ENCODE results near the gene PLOD1. TPM values are rescaled to one million over a fixed set of nuclear protein-coding genes. Genes with fewer than 3 reads are reported as not detected.

The PLOD1 gene
- total RNA-seq, 1 donor from 2014 or later = 110 TPM

DNA sequence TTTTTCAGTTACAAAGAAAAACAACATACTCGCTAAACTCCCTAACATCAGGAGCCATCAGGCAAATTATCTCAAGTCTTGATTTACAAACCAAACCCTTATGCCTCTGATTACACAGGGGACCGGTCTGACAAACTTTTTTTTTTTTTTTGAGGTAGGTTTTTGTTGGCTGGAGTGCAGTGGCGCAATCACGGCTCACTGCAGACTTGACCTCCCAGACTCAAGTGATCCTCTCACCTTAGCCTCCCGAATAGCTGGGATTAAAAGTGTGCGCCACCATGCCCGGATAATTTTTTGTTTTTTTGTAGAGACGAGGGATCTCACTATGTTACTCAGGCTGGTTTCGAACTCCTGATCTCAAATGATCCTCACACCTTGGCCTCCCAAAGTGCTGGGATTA, 81.0 kb downstream of the PLOD1 start:
- peaks cover 13% of the 10 kb centered on the region for H3K4me1 Mint-ChIP-seq (ENCODE audit: unreplicated experiment)
- peaks cover 8% of the 10 kb centered on the region for H3K36me3 Mint-ChIP-seq
- no peak overlapping the region for H3K27ac Mint-ChIP-seq
- H3K27me3 Mint-ChIP-seq = no peaks in the 10 kb centered on the region
- no peaks in the 10 kb centered on the region for H3K9me3 Mint-ChIP-seq
- no peak overlapping the region for H3K4me3 Mint-ChIP-seq
- no peak for DNase-seq (ENCODE audit: extremely low spot score, unreplicated experiment)
- TF ChIP-seq CTCF (conservative IDR thresholded peaks at IDR 0.05) = no peak

DNA sequence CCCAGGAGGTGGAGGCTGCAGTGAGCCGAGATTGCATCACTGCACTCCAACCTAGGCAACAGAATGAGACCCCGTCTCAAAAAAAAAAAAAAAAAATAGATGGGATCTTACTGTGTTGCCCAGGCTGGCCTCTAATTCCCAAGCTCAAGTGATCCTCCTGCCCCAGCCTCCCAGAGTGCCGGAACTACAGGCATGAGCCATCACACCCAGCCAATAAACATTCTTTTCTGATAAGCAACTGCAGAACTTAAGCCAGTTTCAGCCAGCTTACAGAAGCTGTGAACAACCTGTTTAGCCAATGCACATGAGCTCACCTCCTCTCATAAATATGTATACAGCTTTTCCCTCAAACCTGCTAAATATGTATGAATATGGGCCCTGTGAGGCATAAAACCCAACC, 81.7 kb downstream of the PLOD1 start:
- no peak for TF ChIP-seq CTCF (conservative IDR thresholded peaks at IDR 0.05)
- H3K36me3 Mint-ChIP-seq = peaks cover 8% of the 10 kb centered on the region
- no peaks in the 10 kb centered on the region for H3K9me3 Mint-ChIP-seq
- DNase-seq (ENCODE audit: extremely low spot score, unreplicated experiment) = no peak
- H3K27ac Mint-ChIP-seq = no peak overlapping the region
- no peaks in the 10 kb centered on the region for H3K27me3 Mint-ChIP-seq
- no peak overlapping the region for H3K4me3 Mint-ChIP-seq
- peaks cover 13% of the 10 kb centered on the region for H3K4me1 Mint-ChIP-seq (ENCODE audit: unreplicated experiment)

DNA sequence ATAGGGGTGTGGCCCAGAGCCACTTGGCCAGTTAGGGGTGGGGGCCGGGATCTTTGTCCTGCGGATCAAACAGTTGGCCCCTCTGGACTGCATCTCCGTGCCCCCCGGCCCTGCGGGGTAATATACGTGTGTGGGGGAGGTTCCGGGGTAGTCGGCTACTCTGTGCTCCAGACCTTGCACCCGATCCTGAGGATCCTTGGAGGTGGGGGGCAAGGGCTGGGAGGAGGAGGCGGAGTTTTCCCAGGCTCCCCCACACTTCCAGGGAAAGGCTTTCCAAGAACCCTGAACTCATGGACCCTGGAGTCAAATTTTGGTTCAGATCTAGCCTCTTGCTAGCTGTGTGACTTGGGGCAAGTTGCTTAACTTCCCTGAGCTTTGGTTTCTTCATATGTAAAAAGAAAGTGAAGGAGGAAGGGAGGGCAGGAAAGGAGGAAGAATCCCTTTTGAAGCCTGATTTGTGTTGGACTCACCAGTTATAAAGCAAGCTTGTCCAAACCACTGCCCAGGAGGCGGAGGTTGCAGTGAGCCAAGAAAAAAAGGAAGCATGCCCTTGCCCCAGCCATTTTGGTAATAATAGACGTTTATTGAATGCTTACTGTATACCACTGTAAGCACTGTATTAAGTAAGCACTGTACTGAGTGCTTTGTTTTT, 85.5 kb downstream of the PLOD1 start:
- Mint-ChIP-seq H3K27ac (peak overlapping the region; percentile 91), H3K36me3 (peaks cover 7% of the 10 kb centered on the region), H3K4me3 (peak overlapping the region; percentile 90), H3K4me1 (ENCODE audit: unreplicated experiment) (peaks cover 5% of the 10 kb centered on the region), H3K27me3 (no peaks in the 10 kb centered on the region), H3K9me3 (no peaks in the 10 kb centered on the region)
- DNase-seq (ENCODE audit: extremely low spot score, unreplicated experiment) = no peak
- TF ChIP-seq CTCF (conservative IDR thresholded peaks at IDR 0.05) = no peak

- TF ChIP-seq CTCF (conservative IDR thresholded peaks at IDR 0.05) = no peak
- no peak for DNase-seq (ENCODE audit: extremely low spot score, unreplicated experiment)
- Mint-ChIP-seq H3K27me3 (no peaks in the 10 kb centered on the region), H3K9me3 (no peaks in the 10 kb centered on the region), H3K27ac (no peak overlapping the region), H3K36me3 (peaks cover 13% of the 10 kb centered on the region), H3K4me3 (no peak overlapping the region), H3K4me1 (ENCODE audit: unreplicated experiment) (peaks cover 5% of the 10 kb centered on the region)
Observed at GRCh38 chr1:12021616-12022015, 87.1 kb downstream of the PLOD1 start.

GRCh38 chr1:12022036-12022435, 87.5 kb downstream of the PLOD1 start:
- Mint-ChIP-seq H3K27me3 (no peaks in the 10 kb centered on the region), H3K4me3 (no peak overlapping the region), H3K36me3 (peaks cover 15% of the 10 kb centered on the region), H3K27ac (no peak overlapping the region), H3K9me3 (no peaks in the 10 kb centered on the region), H3K4me1 (ENCODE audit: unreplicated experiment) (peaks cover 5% of the 10 kb centered on the region)
- no peak for TF ChIP-seq CTCF (conservative IDR thresholded peaks at IDR 0.05)
- DNase-seq (ENCODE audit: extremely low spot score, unreplicated experiment) = no peak

Other genes starting within 250 kb of the PLOD1 start
- gene DRAXIN, start 243.0 kb upstream of the PLOD1 start, total RNA-seq (ENCODE audit: low replicate concordance) = 1.1 and 13.5 TPM in 2 replicates
- gene AGTRAP, start 198.6 kb upstream of the PLOD1 start, total RNA-seq (ENCODE audit: low replicate concordance) = 38.0 and 38.6 TPM in 2 replicates
- 0.40 TPM in 1 of 2 replicates, not detected in the other for gene C1orf167, start 172.5 kb upstream of the PLOD1 start, total RNA-seq (ENCODE audit: low replicate concordance)
- gene MTHFR, start 128.8 kb upstream of the PLOD1 start, total RNA-seq (ENCODE audit: low replicate concordance) = 30.1 and 33.4 TPM in 2 replicates
- gene CLCN6, start 128.5 kb upstream of the PLOD1 start, total RNA-seq (ENCODE audit: low replicate concordance) = 21.3 and 31.1 TPM in 2 replicates
- not detected in 2 replicates for gene NPPA, start 86.9 kb upstream of the PLOD1 start, total RNA-seq (ENCODE audit: low replicate concordance)
- 0.71 and 1.7 TPM in 2 replicates for gene NPPB, start 75.8 kb upstream of the PLOD1 start, total RNA-seq (ENCODE audit: low replicate concordance)
- gene KIAA2013, start 8.3 kb upstream of the PLOD1 start, total RNA-seq (ENCODE audit: low replicate concordance) = 39.5 and 50.3 TPM in 2 replicates
- gene MFN2, start 45.7 kb downstream of the PLOD1 start, total RNA-seq (ENCODE audit: low replicate concordance) = 71.4 and 72.3 TPM in 2 replicates
- gene MIIP, start 84.8 kb downstream of the PLOD1 start, total RNA-seq (ENCODE audit: low replicate concordance) = 24.0 and 37.6 TPM in 2 replicates
- gene TNFRSF8, start 128.6 kb downstream of the PLOD1 start, total RNA-seq (ENCODE audit: low replicate concordance) = 0.07 and 0.14 TPM in 2 replicates
- 2.4 and 3.3 TPM in 2 replicates for gene TNFRSF1B, start 232.3 kb downstream of the PLOD1 start, total RNA-seq (ENCODE audit: low replicate concordance)